Ovary (tissue), 3 donors: ENCODE measurements around the gene IL27RA.

ENCODE experiments used
- CTCF ChIP-seq, 3 donors: fragments of 450-650 bp in 2 of 3; fragments of 200-600 bp in 1 of 3; IDR thresholded peaks; one replicate each; pipeline versions ENCODE4 v1.5.1 to v1.8.0; 2016 to 2022; ENCODE audit warnings: antibody characterized with exemption in 3 of 3, mild to moderate bottlenecking in 1 of 3
- POLR2A ChIP-seq: fragments of 450-650 bp; IDR thresholded peaks from one replicate; pipeline ENCODE4 v1.6.1; 2017; ENCODE audit warnings: antibody characterized with exemption, mild to moderate bottlenecking, moderate library complexity
- donor health status: DM: no; HTN: no; CAD: no.

- no peak for TF ChIP-seq CTCF (IDR thresholded peaks at IDR 0.05)
- no peak for TF ChIP-seq POLR2A
Observed at GRCh38 chr19:14101003-14101545, 69.5 kb downstream of the IL27RA start.
